ENCODE results near the gene PLSCR4.

PLSCR4 gene

DNA sequence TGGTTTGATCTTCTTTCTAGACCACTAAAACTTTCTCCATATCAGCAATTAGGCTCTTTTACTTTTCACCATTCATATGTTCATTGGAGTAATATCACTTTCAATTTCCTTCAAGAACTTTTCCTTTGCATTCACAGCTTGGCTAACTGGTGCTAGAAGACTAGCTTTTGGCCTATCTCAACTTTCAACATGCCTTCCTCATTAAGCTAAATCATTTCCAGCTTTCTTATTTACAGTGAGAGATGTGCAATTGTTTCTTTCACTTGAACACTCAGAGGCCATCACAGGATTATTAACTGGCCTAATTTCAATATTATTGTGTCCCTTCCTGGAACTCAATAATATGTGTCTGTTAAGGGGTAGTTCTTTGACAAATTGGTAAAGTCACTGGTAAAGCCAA, 47.1 kb downstream of the PLSCR4 start:
- H3K4me3 ChIP-seq (ENCODE audit: low read length) = no peak overlapping the region
- TF ChIP-seq, protein P1, sequence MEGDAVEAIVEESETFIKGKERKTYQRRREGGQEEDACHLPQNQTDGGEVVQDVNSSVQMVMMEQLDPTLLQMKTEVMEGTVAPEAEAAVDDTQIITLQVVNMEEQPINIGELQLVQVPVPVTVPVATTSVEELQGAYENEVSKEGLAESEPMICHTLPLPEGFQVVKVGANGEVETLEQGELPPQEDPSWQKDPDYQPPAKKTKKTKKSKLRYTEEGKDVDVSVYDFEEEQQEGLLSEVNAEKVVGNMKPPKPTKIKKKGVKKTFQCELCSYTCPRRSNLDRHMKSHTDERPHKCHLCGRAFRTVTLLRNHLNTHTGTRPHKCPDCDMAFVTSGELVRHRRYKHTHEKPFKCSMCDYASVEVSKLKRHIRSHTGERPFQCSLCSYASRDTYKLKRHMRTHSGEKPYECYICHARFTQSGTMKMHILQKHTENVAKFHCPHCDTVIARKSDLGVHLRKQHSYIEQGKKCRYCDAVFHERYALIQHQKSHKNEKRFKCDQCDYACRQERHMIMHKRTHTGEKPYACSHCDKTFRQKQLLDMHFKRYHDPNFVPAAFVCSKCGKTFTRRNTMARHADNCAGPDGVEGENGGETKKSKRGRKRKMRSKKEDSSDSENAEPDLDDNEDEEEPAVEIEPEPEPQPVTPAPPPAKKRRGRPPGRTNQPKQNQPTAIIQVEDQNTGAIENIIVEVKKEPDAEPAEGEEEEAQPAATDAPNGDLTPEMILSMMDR (conservative IDR thresholded peaks at IDR 0.05; ENCODE audit: low read depth, low read length) = no peak
- no peak for DNase-seq (ENCODE audit: low read depth)

DNA sequence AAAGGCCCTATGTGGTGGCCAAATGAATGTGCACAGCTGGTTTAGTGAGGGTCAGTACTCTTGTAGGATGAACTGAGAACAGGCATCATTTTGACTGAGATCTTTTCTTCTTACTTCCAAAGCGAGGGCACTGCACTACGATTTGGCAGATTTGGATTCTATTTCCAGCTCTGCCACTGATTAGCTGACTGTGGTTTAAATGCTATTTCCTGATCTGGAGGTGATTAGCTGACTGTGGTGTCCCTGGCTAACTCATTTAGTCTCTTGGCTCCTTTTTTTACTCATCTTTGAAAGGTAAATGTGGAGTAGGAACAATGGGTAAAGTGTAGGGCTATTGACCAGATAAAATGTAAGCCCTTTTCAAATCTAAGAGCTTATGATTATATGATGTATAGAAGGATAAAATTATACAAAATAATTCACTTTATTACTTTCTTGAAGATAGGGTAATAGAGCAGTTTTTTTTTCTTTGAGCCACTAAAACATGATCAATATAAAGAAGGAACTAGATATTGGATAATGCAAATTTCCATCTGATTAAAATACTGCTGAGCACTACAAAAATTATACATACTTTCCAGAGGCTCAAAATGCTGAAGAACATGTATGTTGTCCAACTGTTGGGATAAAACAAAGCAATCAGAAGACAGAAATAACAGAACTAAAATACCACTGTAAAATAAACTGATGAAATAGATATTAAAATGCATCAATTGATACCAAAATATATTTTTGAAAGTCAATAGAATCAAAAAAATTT, 50.3 kb downstream of the PLSCR4 start:
- H3K4me3 ChIP-seq (ENCODE audit: low read length) = no peak overlapping the region
- TF ChIP-seq, protein P1 (conservative IDR thresholded peaks at IDR 0.05; ENCODE audit: low read depth, low read length) = no peak

DNA sequence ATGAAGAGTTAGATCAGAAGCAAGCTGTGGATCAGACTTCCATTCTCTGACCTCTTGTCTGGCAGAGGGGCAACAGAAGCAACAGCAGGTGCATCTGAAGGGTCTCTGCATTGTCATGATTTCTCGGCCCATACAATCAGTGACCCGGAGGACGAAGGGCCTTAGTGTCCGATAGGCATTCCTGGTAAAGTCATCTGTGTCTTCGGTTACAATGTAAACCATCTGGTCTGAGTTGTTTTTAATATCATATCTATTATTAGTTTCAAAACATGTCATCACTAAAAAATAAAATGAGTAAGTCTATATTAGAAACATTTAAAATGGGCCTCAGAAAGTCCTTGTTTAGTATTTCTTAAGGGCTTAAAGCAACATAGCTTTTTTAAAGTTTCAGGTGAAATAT, 51.1 kb downstream of the PLSCR4 start:
- H3K4me3 ChIP-seq (ENCODE audit: low read length) = no peak overlapping the region
- DNase-seq (ENCODE audit: low read depth) = no peak
- TF ChIP-seq, protein P1 (conservative IDR thresholded peaks at IDR 0.05; ENCODE audit: low read depth, low read length) = no peak

More for the DNA sequence above, 50.3 kb downstream of the PLSCR4 start:
- no peak for DNase-seq (ENCODE audit: low read depth)

DNA sequence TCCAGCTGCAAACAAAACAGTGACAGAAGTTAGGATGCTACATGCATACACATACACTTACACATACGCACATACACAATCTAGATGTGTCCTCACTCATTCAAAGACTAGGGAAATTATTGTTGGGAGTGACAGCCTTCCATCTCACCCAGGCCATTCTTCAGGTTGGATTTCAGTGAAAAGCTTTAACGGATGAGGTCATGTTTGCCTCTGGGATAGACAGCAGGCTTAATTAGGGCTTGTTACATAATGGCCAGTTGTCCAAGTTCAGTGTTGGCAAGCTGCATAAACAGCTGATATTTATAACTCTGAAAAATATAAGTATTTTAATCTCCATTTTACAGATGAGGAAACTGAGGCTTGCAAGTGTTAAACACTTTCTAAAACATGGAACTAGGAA, 54.1 kb downstream of the PLSCR4 start:
- TF ChIP-seq, protein P1 (conservative IDR thresholded peaks at IDR 0.05; ENCODE audit: low read depth, low read length) = no peak
- H3K4me3 ChIP-seq (ENCODE audit: low read length) = no peak overlapping the region
- no peak for DNase-seq (ENCODE audit: low read depth)

DNA sequence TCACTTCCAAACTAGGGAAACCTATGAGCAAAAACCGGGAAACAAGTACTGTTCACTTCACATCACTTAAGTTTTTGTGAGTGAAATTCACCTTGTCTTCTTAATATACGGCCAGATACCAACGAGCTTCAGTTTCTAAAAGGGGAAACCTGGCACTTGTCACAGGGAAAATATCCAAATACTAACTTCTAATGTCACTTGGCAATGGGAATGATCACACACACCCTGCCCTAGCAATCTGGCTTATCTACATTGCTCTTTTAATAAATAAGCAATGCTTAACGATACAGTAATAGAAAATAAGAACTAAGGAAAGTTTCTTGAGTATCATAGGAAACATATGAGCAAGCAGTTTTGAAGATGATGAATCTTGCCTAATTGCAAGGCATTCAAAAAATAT, 55.3 kb downstream of the PLSCR4 start:
- H3K4me3 ChIP-seq (ENCODE audit: low read length) = no peak overlapping the region
- no peak for DNase-seq (ENCODE audit: low read depth)
- TF ChIP-seq, protein P1 (conservative IDR thresholded peaks at IDR 0.05; ENCODE audit: low read depth, low read length) = no peak

DNA sequence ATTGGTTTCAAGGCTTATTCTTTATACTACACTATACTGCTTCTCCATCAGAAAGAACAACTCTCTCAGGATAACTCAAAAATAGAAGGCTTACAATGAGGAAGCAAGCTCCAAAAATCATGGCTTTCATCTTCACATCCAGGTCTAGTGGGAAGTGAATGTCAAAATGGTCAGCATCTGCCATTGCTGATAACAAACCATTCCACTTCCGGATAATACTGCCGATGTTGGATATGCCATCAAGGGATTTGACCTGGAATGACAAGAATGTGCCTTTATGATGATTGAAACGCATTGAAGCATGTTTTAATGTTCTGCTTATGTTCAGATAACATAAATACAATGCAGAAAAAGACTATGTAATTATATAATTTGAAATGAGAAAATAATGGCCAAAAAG, 55.9 kb downstream of the PLSCR4 start:
- no peak overlapping the region for H3K4me3 ChIP-seq (ENCODE audit: low read length)
- DNase-seq (ENCODE audit: low read depth) = no peak
- TF ChIP-seq, protein P1 (conservative IDR thresholded peaks at IDR 0.05; ENCODE audit: low read depth, low read length) = no peak

DNA sequence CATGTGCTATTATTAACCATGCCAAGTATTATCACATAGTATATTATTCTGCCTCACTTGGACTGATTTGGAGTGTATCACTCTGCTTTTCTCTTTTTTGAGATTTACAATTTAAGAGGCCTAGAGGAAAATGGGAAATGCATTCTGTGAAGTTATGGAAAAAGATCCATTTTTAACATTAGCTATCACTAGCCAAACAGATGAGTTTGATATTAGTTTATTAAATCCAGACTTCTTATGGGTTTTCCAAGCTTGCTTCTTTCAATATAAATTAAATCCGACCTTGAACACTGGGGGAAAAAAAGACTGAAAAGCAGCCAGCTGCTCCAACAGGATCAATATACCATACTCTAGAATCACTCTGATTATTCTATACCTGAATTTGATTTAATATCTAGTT, 59.9 kb downstream of the PLSCR4 start:
- DNase-seq (ENCODE audit: low read depth) = no peak
- no peak overlapping the region for H3K4me3 ChIP-seq (ENCODE audit: low read length)
- TF ChIP-seq, protein P1 (conservative IDR thresholded peaks at IDR 0.05; ENCODE audit: low read depth, low read length) = no peak
